Ishikawa (cell line): ENCODE measurements around the gene SLIT2.

ENCODE experiments used
- CEBPB ChIP-seq: IDR thresholded peaks from 2 replicates; pipeline ENCODE4 v1.6.1; 2012
- CREB1 ChIP-seq: IDR thresholded peaks from 2 replicates; pipeline ENCODE4 v1.6.1; 2012; ENCODE audit warnings: low read depth
- EGR1 ChIP-seq: IDR thresholded peaks from 2 replicates; pipeline ENCODE4 v1.6.1; 2012
- EP300 ChIP-seq: IDR thresholded peaks from 2 replicates; pipeline ENCODE4 v1.6.1; 2012; ENCODE audit warnings: borderline replicate concordance
- FOXM1 ChIP-seq: IDR thresholded peaks from 2 replicates; pipeline ENCODE4 v1.6.1; 2012; ENCODE audit warnings: low read depth, borderline replicate concordance
- RAD21 ChIP-seq: IDR thresholded peaks from 2 replicates; pipeline ENCODE4 v1.6.1; 2012; ENCODE audit warnings: low read depth
- REST ChIP-seq: IDR thresholded peaks from 2 replicates; pipeline ENCODE4 v1.6.1; 2012; ENCODE audit warnings: low read depth, mild to moderate bottlenecking
- TAF1 ChIP-seq: IDR thresholded peaks from 2 replicates; pipeline ENCODE4 v1.6.1; 2012; ENCODE audit warnings: low read depth, mild to moderate bottlenecking
- TCF12 ChIP-seq: IDR thresholded peaks from 2 replicates; pipeline ENCODE4 v1.6.1; 2012; ENCODE audit warnings: low read depth
- TEAD4 ChIP-seq: IDR thresholded peaks from 2 replicates; pipeline ENCODE4 v1.6.1; 2012
- YY1 ChIP-seq: IDR thresholded peaks from 2 replicates; pipeline ENCODE4 v1.6.1; 2012; ENCODE audit warnings: low read depth
- ZBTB7A ChIP-seq: IDR thresholded peaks from 2 replicates; pipeline ENCODE4 v1.6.1; 2012; ENCODE audit warnings: low read depth
- TF ChIP-seq, protein P1 (sequence below): IDR thresholded peaks from 2 replicates; pipeline ENCODE4 v1.6.1; 2012

- TF ChIP-seq, protein P1, sequence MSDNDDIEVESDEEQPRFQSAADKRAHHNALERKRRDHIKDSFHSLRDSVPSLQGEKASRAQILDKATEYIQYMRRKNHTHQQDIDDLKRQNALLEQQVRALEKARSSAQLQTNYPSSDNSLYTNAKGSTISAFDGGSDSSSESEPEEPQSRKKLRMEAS = no peak
- TF ChIP-seq CREB1 = no peak
- TF ChIP-seq REST = no peak
- no peak for TF ChIP-seq YY1
- no peak for TF ChIP-seq TAF1
- no peak for TF ChIP-seq EP300
- TF ChIP-seq CEBPB = no peak
- TF ChIP-seq FOXM1 = no peak
- no peak for TF ChIP-seq RAD21
- no peak for TF ChIP-seq ZBTB7A
- TF ChIP-seq TCF12 = no peak
- TF ChIP-seq TEAD4 = peak; percentile 50; the same call in 1 of the 2 replicates
- TF ChIP-seq EGR1 = no peak
These were observed 29.7 kb downstream of the SLIT2 start for GRCh38 chr4:20281453-20281852.
